Measurements from ENCODE around the gene CTU2. TPM values are rescaled to one million over a fixed set of nuclear protein-coding genes. Genes with fewer than 3 reads are reported as not detected.

Gene CTU2
- total and polyA plus RNA-seq, 10 of the 15 experiments (the other 5 are each of a cell fraction or from before 2014, with no cell fraction given), result 0.32 to 44.5 (median 18.2) TPM

DNA sequence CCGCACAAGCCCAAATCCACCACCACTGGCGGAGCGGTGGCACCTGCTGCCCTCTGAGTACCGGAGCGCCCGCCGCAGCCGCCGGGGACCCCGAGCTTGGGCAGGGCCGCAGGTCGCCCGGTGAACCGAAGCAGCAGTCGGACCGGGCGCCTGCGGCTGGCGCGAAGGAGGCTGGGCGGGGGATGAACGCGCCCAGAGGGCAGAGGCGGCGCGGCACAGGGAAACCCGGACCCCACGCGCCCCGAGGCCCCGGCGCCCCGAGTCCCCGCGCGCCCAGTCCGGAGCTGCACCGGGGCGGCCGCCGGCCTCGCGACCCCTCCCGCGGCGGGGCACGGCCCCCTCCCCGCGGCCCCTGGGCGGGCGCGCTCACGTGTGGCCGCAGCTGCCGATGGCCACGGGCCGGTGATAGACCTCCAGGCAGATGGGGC is 488 bp upstream of the CTU2 start:
- FAIRE-seq, result no peak
- TF ChIP-seq RAD21 (IDR thresholded peaks at IDR 0.05; ENCODE audit: insufficient read depth, low read depth, low read length) (no peak), NR2F1 (conservative IDR thresholded peaks at IDR 0.05) (no peak), MXI1 (IDR thresholded peaks at IDR 0.05; ENCODE audit: low read depth, low read length) (no peak), RB1 (IDR thresholded peaks at IDR 0.05; ENCODE audit: borderline replicate concordance) (no peak), ZBED1 (IDR thresholded peaks at IDR 0.05; ENCODE audit: borderline replicate concordance) (no peak), YBX1 (IDR thresholded peaks at IDR 0.05) (no peak), SUPT20H (IDR thresholded peaks at IDR 0.05; ENCODE audit: borderline replicate concordance, control insufficient read depth, low read depth, low read length) (no peak), FOXM1 (IDR thresholded peaks at IDR 0.05; ENCODE audit: low read depth, low read length) (no peak), SREBF1 (IDR thresholded peaks at IDR 0.05; ENCODE audit: low read length) (no peak)
- TF ChIP-seq, protein P1, sequence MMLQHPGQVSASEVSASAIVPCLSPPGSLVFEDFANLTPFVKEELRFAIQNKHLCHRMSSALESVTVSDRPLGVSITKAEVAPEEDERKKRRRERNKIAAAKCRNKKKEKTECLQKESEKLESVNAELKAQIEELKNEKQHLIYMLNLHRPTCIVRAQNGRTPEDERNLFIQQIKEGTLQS (IDR thresholded peaks at IDR 0.05; ENCODE audit: borderline replicate concordance, extremely low read depth, low read depth, low read length), result no peak
- TF ChIP-seq, protein P2, sequence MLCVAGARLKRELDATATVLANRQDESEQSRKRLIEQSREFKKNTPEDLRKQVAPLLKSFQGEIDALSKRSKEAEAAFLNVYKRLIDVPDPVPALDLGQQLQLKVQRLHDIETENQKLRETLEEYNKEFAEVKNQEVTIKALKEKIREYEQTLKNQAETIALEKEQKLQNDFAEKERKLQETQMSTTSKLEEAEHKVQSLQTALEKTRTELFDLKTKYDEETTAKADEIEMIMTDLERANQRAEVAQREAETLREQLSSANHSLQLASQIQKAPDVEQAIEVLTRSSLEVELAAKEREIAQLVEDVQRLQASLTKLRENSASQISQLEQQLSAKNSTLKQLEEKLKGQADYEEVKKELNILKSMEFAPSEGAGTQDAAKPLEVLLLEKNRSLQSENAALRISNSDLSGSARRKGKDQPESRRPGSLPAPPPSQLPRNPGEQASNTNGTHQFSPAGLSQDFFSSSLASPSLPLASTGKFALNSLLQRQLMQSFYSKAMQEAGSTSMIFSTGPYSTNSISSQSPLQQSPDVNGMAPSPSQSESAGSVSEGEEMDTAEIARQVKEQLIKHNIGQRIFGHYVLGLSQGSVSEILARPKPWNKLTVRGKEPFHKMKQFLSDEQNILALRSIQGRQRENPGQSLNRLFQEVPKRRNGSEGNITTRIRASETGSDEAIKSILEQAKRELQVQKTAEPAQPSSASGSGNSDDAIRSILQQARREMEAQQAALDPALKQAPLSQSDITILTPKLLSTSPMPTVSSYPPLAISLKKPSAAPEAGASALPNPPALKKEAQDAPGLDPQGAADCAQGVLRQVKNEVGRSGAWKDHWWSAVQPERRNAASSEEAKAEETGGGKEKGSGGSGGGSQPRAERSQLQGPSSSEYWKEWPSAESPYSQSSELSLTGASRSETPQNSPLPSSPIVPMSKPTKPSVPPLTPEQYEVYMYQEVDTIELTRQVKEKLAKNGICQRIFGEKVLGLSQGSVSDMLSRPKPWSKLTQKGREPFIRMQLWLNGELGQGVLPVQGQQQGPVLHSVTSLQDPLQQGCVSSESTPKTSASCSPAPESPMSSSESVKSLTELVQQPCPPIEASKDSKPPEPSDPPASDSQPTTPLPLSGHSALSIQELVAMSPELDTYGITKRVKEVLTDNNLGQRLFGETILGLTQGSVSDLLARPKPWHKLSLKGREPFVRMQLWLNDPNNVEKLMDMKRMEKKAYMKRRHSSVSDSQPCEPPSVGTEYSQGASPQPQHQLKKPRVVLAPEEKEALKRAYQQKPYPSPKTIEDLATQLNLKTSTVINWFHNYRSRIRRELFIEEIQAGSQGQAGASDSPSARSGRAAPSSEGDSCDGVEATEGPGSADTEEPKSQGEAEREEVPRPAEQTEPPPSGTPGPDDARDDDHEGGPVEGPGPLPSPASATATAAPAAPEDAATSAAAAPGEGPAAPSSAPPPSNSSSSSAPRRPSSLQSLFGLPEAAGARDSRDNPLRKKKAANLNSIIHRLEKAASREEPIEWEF (IDR thresholded peaks at IDR 0.05; ENCODE audit: insufficient replicate concordance, low read depth, low read length), result no peak
- TF ChIP-seq, protein P3, sequence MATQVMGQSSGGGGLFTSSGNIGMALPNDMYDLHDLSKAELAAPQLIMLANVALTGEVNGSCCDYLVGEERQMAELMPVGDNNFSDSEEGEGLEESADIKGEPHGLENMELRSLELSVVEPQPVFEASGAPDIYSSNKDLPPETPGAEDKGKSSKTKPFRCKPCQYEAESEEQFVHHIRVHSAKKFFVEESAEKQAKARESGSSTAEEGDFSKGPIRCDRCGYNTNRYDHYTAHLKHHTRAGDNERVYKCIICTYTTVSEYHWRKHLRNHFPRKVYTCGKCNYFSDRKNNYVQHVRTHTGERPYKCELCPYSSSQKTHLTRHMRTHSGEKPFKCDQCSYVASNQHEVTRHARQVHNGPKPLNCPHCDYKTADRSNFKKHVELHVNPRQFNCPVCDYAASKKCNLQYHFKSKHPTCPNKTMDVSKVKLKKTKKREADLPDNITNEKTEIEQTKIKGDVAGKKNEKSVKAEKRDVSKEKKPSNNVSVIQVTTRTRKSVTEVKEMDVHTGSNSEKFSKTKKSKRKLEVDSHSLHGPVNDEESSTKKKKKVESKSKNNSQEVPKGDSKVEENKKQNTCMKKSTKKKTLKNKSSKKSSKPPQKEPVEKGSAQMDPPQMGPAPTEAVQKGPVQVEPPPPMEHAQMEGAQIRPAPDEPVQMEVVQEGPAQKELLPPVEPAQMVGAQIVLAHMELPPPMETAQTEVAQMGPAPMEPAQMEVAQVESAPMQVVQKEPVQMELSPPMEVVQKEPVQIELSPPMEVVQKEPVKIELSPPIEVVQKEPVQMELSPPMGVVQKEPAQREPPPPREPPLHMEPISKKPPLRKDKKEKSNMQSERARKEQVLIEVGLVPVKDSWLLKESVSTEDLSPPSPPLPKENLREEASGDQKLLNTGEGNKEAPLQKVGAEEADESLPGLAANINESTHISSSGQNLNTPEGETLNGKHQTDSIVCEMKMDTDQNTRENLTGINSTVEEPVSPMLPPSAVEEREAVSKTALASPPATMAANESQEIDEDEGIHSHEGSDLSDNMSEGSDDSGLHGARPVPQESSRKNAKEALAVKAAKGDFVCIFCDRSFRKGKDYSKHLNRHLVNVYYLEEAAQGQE (IDR thresholded peaks at IDR 0.05; ENCODE audit: low read depth, low read length), result no peak
- TF ChIP-seq, protein P4, sequence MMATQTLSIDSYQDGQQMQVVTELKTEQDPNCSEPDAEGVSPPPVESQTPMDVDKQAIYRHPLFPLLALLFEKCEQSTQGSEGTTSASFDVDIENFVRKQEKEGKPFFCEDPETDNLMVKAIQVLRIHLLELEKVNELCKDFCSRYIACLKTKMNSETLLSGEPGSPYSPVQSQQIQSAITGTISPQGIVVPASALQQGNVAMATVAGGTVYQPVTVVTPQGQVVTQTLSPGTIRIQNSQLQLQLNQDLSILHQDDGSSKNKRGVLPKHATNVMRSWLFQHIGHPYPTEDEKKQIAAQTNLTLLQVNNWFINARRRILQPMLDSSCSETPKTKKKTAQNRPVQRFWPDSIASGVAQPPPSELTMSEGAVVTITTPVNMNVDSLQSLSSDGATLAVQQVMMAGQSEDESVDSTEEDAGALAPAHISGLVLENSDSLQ (IDR thresholded peaks at IDR 0.05), result no peak

More for the DNA sequence above, 488 bp upstream of the CTU2 start:
- ChIA-PET RAD21 (ENCODE audit: unreplicated experiment) (interaction anchor here (0.7 to 1.6 kb wide), 4 partner anchors 25 to 152 kb away, joined by 3 to 9 read pairs (median 5); no protein-coding TSS in a partner anchor), POLR2A (interaction anchor here (0.5 to 1.2 kb wide), 6 partner anchors 41 to 1267 kb away, joined by 3 to 7 read pairs (median 3); partner anchors contain the start of gene CDH15), CTCF (interaction anchor here (1.0 to 1.9 kb wide), 7 partner anchors 18 to 75 kb away, joined by 4 to 13 read pairs (median 5); no protein-coding TSS in a partner anchor), SMC1A (ENCODE audit: uncharacterized antibody, unreplicated experiment) (interaction anchor here (0.6 to 1.1 kb wide), 2 partner anchors 56 to 109 kb away, joined by 3 read pairs; no protein-coding TSS in a partner anchor)
- Histone ChIP-seq H3K4me3 (peak overlapping the region; percentile 90), H3K9me3 (replicated peaks; ENCODE audit: control insufficient read depth, insufficient read depth, low read length) (no peaks in the 10 kb centered on the region), H3K36me3 (ENCODE audit: control insufficient read depth in 2 of 2, insufficient read depth in 2 of 2, low read length in 1 of 2) (no peaks in the 10 kb centered on the region; a peak in 1 of 4 replicates), H3K4me2 (ENCODE audit: control insufficient read depth, insufficient read depth) (peak overlapping the region; percentile 88), H3K79me2 (ENCODE audit: control insufficient read depth, insufficient read depth, low read length) (peaks cover 53% of the 10 kb centered on the region), H3K27me3 (replicated peaks in 1 of 2; ENCODE audit: control insufficient read depth in 2 of 2, insufficient read depth in 2 of 2, low read length in 1 of 2) (no peaks in the 10 kb centered on the region), H3K27ac (ENCODE audit: control insufficient read depth, insufficient read depth) (peak overlapping the region; percentile 30), H3K4me1 (ENCODE audit: control insufficient read depth, insufficient read depth, low read length) (peaks cover 44% of the 10 kb centered on the region), H2AFZ (ENCODE audit: control insufficient read depth, low read depth, low read length) (peak overlapping the region; percentile 80), H4K20me1 (ENCODE audit: control insufficient read depth, insufficient read depth) (no peaks in the 10 kb centered on the region), H3K9ac (ENCODE audit: control insufficient read depth, insufficient read depth, low read length) (peak overlapping the region; percentile 79)
- intact Hi-C loops (cut with micrococcal nuclease; ENCODE audit: unreplicated experiment) (loop anchor here (2.0 kb wide), 1 partner anchor 55 kb away; the partner anchor contains the start of gene CYBA), in situ Hi-C loops (cut with MboI) (no loop called here)
- DNase-seq (ENCODE audit: low read depth, low spot score) (no peak), ATAC-seq (no peak; the same call in 2 of the 3 replicates)
- under 1% methylated on average over 38 of the region's 57 CpGs for WGBS (ENCODE audit: insufficient coverage, insufficient replicate concordance, low lambda C conversion rate, missing lambda C conversion rate)
- BruUV-seq (replicated peaks), result no TSS peak

All from GM12878 (cell line).